Peyer's patch (tissue), 4 donors: ENCODE results near the gene RNF175.

Experiments used
- CTCF ChIP-seq, 6 experiments: fragments of 450-650 bp in 4 of 6; fragments of 200-600 bp in 2 of 6; sonication (generic) in 1 of 6; IDR thresholded peaks; one replicate each; pipeline ENCODE4 v1.5.1; 2017 to 2019; ENCODE audit warnings: antibody characterized with exemption in 6 of 6, mild to moderate bottlenecking in 3 of 6, moderate library complexity in 1 of 6
- POLR2A ChIP-seq, 2 donors: fragments of 450-650 bp; IDR thresholded peaks; one replicate each; pipeline ENCODE4 v1.5.1; 2017; ENCODE audit warnings: antibody characterized with exemption in 2 of 2, mild to moderate bottlenecking in 2 of 2, moderate library complexity in 2 of 2

GRCh38 chr4:153757407-153757806 lies 2.4 kb downstream of the RNF175 start:
- no peak for TF ChIP-seq CTCF (IDR thresholded peaks at IDR 0.05)
- TF ChIP-seq POLR2A (IDR thresholded peaks at IDR 0.05), result no peak
